Esophagus muscularis mucosa (tissue), 3 donors: Measurements from ENCODE around the gene ISY1.

ENCODE experiments used
- CTCF ChIP-seq, 3 experiments: fragments of 200-600 bp in 2 of 3; fragments of 450-650 bp in 1 of 3; sonication (generic) in 2 of 3; IDR thresholded peaks; one replicate each; pipeline ENCODE4 v1.5.1; 2017 to 2019; ENCODE audit warnings: antibody characterized with exemption in 3 of 3, mild to moderate bottlenecking in 2 of 3, moderate library complexity in 1 of 3
- POLR2A ChIP-seq: fragments of 450-650 bp; IDR thresholded peaks from one replicate; pipeline ENCODE4 v1.6.1; 2017; ENCODE audit warnings: antibody characterized with exemption, moderate library complexity, mild to moderate bottlenecking, low read depth
- POLR2AphosphoS5 ChIP-seq, 2 donors: sonication (generic); formaldehyde crosslinking; IDR thresholded peaks; one replicate each; pipeline ENCODE4 v1.6.1; 2017; ENCODE audit warnings: antibody characterized with exemption in 2 of 2

DNA sequence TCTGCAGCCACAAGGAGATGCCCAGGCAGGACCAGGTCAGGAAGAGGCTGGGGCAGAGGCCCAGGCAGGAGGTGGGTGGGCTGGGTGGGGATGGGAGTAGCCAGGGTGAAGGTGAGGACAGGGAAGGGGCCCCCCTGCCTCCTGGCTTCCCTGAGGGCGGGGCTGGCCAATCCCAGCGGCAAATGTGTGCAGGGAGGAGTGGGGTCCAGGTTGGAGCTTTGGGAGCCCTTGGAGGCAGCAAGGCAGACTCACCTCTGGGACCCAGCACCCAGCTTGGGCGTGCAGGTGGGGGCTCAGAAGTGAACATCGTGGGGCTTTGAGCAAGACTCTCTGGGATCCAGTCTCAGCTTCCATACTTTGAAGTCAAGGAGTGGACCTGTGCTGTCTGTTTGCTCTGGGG, 75.0 kb downstream of the ISY1 start:
- no peak for TF ChIP-seq CTCF (IDR thresholded peaks at IDR 0.05)
- TF ChIP-seq POLR2A, result no peak
- TF ChIP-seq POLR2AphosphoS5 (IDR thresholded peaks at IDR 0.05), result no peak
